ENCODE results near the gene PCDHGA4.

DNA sequence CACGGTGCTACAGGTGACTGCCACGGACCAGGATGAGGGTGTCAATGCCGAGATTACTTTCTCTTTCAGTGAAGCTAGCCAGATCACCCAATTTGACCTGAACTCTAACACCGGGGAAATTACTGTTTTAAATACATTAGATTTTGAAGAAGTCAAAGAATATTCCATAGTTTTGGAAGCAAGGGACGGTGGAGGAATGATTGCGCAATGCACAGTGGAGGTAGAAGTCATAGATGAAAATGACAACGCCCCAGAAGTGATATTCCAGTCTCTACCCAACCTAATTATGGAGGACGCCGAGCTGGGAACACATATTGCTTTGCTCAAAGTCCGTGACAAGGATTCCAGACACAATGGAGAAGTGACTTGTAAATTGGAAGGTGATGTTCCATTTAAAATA, 33.8 kb downstream of the PCDHGA4 start:
- TF ChIP-seq, protein P1, sequence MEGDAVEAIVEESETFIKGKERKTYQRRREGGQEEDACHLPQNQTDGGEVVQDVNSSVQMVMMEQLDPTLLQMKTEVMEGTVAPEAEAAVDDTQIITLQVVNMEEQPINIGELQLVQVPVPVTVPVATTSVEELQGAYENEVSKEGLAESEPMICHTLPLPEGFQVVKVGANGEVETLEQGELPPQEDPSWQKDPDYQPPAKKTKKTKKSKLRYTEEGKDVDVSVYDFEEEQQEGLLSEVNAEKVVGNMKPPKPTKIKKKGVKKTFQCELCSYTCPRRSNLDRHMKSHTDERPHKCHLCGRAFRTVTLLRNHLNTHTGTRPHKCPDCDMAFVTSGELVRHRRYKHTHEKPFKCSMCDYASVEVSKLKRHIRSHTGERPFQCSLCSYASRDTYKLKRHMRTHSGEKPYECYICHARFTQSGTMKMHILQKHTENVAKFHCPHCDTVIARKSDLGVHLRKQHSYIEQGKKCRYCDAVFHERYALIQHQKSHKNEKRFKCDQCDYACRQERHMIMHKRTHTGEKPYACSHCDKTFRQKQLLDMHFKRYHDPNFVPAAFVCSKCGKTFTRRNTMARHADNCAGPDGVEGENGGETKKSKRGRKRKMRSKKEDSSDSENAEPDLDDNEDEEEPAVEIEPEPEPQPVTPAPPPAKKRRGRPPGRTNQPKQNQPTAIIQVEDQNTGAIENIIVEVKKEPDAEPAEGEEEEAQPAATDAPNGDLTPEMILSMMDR (IDR thresholded peaks at IDR 0.05) = no peak
- TF ChIP-seq POLR2A (IDR thresholded peaks at IDR 0.05) = no peak
